GM10248 (cell line): ENCODE measurements around the gene RBM14.

Experiments used
- CTCF ChIA-PET: fragments of 300-600 bp; sonication (Branson Sonifier 250); formaldehyde crosslinking; extraction: SDS; loops from one replicate; lab custom pipeline; 2021; ENCODE audit warnings: antibody characterized with exemption; lab: Yijun Ruan, JAX
- POLR2A ChIA-PET: fragments of 350-650 bp; sonication (Branson Sonifier 250); formaldehyde crosslinking; extraction: SDS; loops from one replicate; lab custom pipeline; 2020; ENCODE audit warnings: antibody characterized with exemption; lab: Yijun Ruan, JAX
- DNase-seq: peaks from one replicate; pipeline ENCODE4 v3.0.0; 2012; ENCODE audit errors: extremely low spot score
- CTCF ChIP-seq: IDR thresholded peaks from 2 replicates; pipeline ENCODE4 v1.5.1; 2012; ENCODE audit warnings: mild to moderate bottlenecking, low read depth; ENCODE audit errors: extremely low read depth, missing control alignments, control extremely low read depth

RBM14 gene, protein sequence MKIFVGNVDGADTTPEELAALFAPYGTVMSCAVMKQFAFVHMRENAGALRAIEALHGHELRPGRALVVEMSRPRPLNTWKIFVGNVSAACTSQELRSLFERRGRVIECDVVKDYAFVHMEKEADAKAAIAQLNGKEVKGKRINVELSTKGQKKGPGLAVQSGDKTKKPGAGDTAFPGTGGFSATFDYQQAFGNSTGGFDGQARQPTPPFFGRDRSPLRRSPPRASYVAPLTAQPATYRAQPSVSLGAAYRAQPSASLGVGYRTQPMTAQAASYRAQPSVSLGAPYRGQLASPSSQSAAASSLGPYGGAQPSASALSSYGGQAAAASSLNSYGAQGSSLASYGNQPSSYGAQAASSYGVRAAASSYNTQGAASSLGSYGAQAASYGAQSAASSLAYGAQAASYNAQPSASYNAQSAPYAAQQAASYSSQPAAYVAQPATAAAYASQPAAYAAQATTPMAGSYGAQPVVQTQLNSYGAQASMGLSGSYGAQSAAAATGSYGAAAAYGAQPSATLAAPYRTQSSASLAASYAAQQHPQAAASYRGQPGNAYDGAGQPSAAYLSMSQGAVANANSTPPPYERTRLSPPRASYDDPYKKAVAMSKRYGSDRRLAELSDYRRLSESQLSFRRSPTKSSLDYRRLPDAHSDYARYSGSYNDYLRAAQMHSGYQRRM

DNA sequence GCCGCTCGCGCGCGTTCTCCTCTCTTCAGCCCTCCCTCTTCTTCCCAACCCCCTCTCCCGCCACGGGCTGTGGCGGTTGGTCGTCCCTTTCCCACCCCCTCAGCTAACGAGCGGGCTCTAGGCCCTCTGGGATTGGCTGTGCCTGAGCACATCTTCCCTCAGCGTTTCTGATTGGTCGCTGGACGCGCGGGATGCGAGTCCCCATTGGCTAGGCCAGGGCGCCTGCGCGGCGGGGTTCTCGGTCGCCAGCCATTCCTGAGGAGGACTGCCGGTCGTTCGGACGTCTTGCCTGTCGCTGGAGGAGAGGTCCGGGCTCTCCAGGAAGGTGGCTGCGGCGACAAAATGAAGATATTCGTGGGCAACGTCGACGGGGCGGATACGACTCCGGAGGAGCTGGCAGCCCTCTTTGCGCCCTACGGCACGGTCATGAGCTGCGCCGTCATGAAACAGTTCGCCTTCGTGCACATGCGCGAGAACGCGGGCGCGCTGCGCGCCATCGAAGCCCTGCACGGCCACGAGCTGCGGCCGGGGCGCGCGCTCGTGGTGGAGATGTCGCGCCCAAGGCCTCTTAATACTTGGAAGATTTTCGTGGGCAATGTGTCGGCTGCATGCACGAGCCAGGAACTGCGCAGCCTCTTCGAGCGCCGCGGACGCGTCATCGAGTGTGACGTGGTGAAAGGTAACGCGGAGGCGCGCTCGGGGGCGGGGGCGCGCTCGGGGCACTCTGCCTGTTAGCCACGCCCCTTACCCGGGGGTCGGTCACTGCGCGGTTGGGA is at the start of gene RBM14:
TSS of gene RBM14 (plus strand) at position 252 of the 776 bp plus-strand sequence. CDS start at position 343, 91 bp downstream.
- POLR2A ChIA-PET, result interaction anchor here (0.6 to 1.9 kb wide), 9 partner anchors 8 to 62 kb away, joined by 3 to 24 read pairs (median 4); partner anchors contain the start of genes CCDC87, CCS, RBM4 and RBM4B

DNA sequence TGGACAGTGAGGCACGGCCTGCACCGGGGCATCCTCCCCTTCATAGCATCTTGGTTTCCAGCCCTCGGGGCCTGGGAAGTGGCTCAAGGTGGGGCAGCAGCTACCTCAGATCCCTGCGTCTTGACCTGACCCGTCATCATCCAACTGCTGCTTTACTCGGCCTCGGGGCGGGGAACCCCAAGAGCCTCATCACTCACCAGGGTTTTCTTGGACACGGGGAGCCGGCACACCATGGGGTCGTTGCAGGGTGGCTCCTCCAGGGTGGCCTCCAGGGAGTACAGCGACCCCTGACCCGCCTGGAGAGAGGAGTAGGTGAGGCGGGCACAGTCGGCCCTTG is 48.7 kb upstream of the RBM14 start:
- CTCF ChIA-PET, result interaction anchor here (1.0 to 4.4 kb wide), 4 partner anchors 10 to 110 kb away, joined by 3 to 23 read pairs (median 11); partner anchors contain the start of gene RBM4B
- no peak for TF ChIP-seq CTCF
- no peak for DNase-seq
- POLR2A ChIA-PET, result interaction anchor here (1.2 kb wide), 1 partner anchor 22 kb away, joined by 3 read pairs; the partner anchor contains the start of gene ZDHHC24

More for the DNA sequence above, at the start of gene RBM14:
- DNase-seq, result peak; percentile 99
- CTCF ChIA-PET, result interaction anchor here (1.0 to 1.7 kb wide), 5 partner anchors 10 to 24 kb away, joined by 3 to 9 read pairs (median 4); partner anchors contain the start of genes CCDC87, CCS and RBM4
- no peak for TF ChIP-seq CTCF

DNA sequence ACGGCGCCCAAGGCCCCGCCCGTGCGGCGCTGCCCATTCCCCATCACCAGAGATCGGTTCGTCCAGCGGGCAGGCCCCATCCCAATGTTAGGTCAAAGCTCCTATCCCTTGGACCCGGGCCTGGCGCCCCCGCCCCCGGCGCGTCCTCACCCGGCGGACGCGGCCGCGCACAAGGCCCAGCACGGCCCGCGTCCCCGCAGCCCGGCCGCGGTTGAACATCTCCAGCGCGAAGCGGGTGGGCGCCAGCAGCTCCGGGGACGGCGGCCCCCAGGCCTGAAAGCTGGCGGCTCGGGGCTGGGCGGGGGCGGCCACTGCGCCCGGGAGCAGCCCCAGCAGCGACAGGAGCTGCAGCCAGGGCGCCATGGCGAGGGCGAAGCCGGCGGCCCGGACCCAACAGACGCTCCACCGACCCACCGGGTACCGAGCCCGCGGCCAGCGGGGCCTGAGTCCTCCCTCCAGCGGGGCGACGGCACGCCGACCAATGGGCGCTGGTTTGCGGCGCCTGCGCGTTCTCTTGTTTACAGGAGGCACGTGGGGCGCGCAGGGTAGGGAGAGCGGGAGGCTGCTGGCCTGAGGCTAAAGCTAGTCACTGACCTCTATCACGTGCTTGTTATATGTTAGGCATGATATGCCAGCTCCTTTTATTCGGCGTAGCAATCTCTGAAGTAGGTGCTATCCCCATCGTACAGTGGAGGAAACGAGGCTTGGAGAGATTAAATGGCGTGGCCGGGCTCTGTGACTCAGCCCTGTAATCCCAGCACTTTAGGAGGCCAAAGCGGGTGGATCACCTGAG is 48.1 kb upstream of the RBM14 start, which contains the start of gene CTSF:
TSS of gene CTSF (minus strand) at position 483 of the 793 bp plus-strand sequence. CDS start at position 363, 120 bp downstream.
- CTCF ChIA-PET, result interaction anchor here (0.9 to 4.4 kb wide), 6 partner anchors 8 to 110 kb away, joined by 3 to 23 read pairs (median 5); partner anchors contain the start of gene RBM4B
- DNase-seq, result peak; percentile 92
- POLR2A ChIA-PET, result interaction anchor here (1.2 kb wide), 1 partner anchor 22 kb away, joined by 3 read pairs; the partner anchor contains the start of gene ZDHHC24
- no peak for TF ChIP-seq CTCF

GRCh38 chr11:66569076-66569475 is 47.4 kb upstream of the RBM14 start:
- ChIA-PET CTCF (interaction anchor here (0.9 to 4.4 kb wide), 8 partner anchors 8 to 109 kb away, joined by 3 to 23 read pairs (median 4); partner anchors contain the start of gene RBM4B), POLR2A (interaction anchor here (1.2 kb wide), 1 partner anchor 23 kb away, joined by 3 read pairs; the partner anchor contains the start of gene ZDHHC24)
- DNase-seq, result no peak
- no peak for TF ChIP-seq CTCF

- ChIA-PET CTCF (interaction anchor here (0.9 to 4.4 kb wide), 7 partner anchors 7 to 108 kb away, joined by 3 to 23 read pairs (median 4); partner anchors contain the start of genes RBM4B and ZDHHC24), POLR2A (no interaction called here)
- no peak for DNase-seq
- no peak for TF ChIP-seq CTCF
Measured at GRCh38 chr11:66570079-66570849, 46.2 kb upstream of the RBM14 start.
